Measurements from ENCODE around the gene HDAC9. TPM values are rescaled to one million over a fixed set of nuclear protein-coding genes. Genes with fewer than 3 reads are reported as not detected.

Gene HDAC9
- total RNA-seq, 1 experiment from 2014 or later: 14.7 TPM

DNA sequence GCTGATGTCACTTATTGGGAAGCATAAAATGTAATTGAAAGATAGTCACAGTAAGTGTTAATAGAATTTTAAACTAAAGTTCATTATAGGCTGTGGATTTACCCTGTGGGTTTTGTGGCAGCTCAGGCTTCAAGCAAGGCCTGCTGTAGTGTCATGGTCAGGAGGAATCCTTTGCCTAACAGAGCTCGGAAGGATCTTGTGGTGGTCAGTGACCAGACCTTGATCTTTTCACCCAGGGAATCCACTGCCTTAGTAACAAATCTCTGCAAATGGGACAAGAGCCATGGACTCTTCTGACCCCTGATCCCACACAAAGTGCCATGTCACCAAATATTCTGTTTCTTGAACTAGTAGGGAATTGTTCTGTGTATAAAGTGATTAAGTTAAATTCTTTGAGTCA is 20.6 kb upstream of the HDAC9 start:
- no peak overlapping the region; the same call in 1 of the 2 replicates for H2AFZ ChIP-seq
- no peaks in the 10 kb centered on the region for H3K27me3 ChIP-seq (ENCODE audit: insufficient read depth, low read depth)
- H3K36me3 ChIP-seq (ENCODE audit: low read depth): no peaks in the 10 kb centered on the region
- no peak overlapping the region for H3K27ac ChIP-seq
- peaks cover 5% of the 10 kb centered on the region; the same call in 1 of the 2 replicates for H3K9me2 ChIP-seq (ENCODE audit: insufficient read depth)
- no peaks in the 10 kb centered on the region for H3F3A ChIP-seq (ENCODE audit: insufficient read depth, low read depth)
- intact Hi-C loops (cut with micrococcal nuclease; ENCODE audit: unreplicated experiment): no loop called here
- H3K9me3 ChIP-seq (ENCODE audit: insufficient read depth, low read depth): no peaks in the 10 kb centered on the region
- ChIA-PET CTCF (interaction anchor here (0.5 kb wide), 1 partner anchor 624 kb away, joined by 4 read pairs; no protein-coding TSS in a partner anchor), POLR2A (ENCODE audit: unreplicated experiment) (no interaction called here)
- H3K4me1 ChIP-seq (replicated peaks; ENCODE audit: insufficient read depth): no peaks in the 10 kb centered on the region
- H3K4me2 ChIP-seq: no peak overlapping the region
- DNase-seq: no peak
- no peaks in the 10 kb centered on the region for H3K79me2 ChIP-seq (ENCODE audit: low read depth)
- TF ChIP-seq CTCF (conservative IDR thresholded peaks at IDR 0.05): no peak
- no peak for TF ChIP-seq EZH2 (IDR thresholded peaks at IDR 0.05; ENCODE audit: low read depth)
- BruUV-seq (replicated peaks): no TSS peak
- H4K20me1 ChIP-seq (ENCODE audit: insufficient read depth): no peaks in the 10 kb centered on the region
- no peak overlapping the region for H3K4me3 ChIP-seq

GRCh38 chr7:18475488-18475887 is 20.1 kb upstream of the HDAC9 start:
- ChIA-PET CTCF (interaction anchor here (0.5 kb wide), 1 partner anchor 624 kb away, joined by 4 read pairs; no protein-coding TSS in a partner anchor), POLR2A (ENCODE audit: unreplicated experiment) (no interaction called here)
- H3K9me3 ChIP-seq (ENCODE audit: insufficient read depth, low read depth): no peaks in the 10 kb centered on the region
- H3K27ac ChIP-seq: no peak overlapping the region
- H3K4me2 ChIP-seq: no peak overlapping the region
- no peak for DNase-seq
- no peaks in the 10 kb centered on the region for H3K36me3 ChIP-seq (ENCODE audit: low read depth)
- no peak for TF ChIP-seq EZH2 (IDR thresholded peaks at IDR 0.05; ENCODE audit: low read depth)
- no peak for TF ChIP-seq CTCF (conservative IDR thresholded peaks at IDR 0.05)
- no peak overlapping the region for H3K4me3 ChIP-seq
- no peaks in the 10 kb centered on the region for H3K79me2 ChIP-seq (ENCODE audit: low read depth)
- no TSS peak for BruUV-seq (replicated peaks)
- peaks cover 5% of the 10 kb centered on the region; the same call in 1 of the 2 replicates for H3K9me2 ChIP-seq (ENCODE audit: insufficient read depth)
- no peaks in the 10 kb centered on the region for H3F3A ChIP-seq (ENCODE audit: insufficient read depth, low read depth)
- no peaks in the 10 kb centered on the region for H4K20me1 ChIP-seq (ENCODE audit: insufficient read depth)
- H3K27me3 ChIP-seq (ENCODE audit: insufficient read depth, low read depth): no peaks in the 10 kb centered on the region
- H2AFZ ChIP-seq: no peak overlapping the region
- no peaks in the 10 kb centered on the region for H3K4me1 ChIP-seq (replicated peaks; ENCODE audit: insufficient read depth)
- intact Hi-C loops (cut with micrococcal nuclease; ENCODE audit: unreplicated experiment): no loop called here

DNA sequence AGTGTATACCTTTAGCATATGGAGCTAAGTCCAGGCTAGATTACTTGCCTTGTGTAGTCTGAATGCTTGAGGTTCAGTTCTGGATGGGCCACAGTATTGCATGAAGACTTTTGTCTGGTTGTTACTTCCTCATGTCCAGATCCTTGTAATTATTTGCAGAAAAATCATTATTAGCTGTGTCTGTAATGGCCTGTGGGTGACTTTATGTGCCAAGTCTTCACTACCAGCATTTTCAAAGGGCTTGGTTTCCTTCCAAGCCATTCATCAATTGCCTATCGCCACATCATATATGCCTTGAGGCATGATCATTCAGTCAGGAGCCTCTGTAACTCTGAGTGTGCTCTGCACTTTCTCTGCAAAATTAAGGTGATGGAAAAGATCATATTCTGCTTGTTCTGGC is 13.8 kb upstream of the HDAC9 start:
- no peaks in the 10 kb centered on the region for H3F3A ChIP-seq (ENCODE audit: insufficient read depth, low read depth)
- CTCF ChIA-PET: no interaction called here
- no peak overlapping the region for H3K27ac ChIP-seq
- no peaks in the 10 kb centered on the region for H3K9me2 ChIP-seq (ENCODE audit: insufficient read depth)
- H2AFZ ChIP-seq: no peak overlapping the region
- BruUV-seq (replicated peaks): no TSS peak
- H3K4me1 ChIP-seq (replicated peaks; ENCODE audit: insufficient read depth): no peaks in the 10 kb centered on the region
- no peak overlapping the region for H3K4me3 ChIP-seq
- no peaks in the 10 kb centered on the region for H3K9me3 ChIP-seq (ENCODE audit: insufficient read depth, low read depth)
- H3K36me3 ChIP-seq (ENCODE audit: low read depth): no peaks in the 10 kb centered on the region
- H3K27me3 ChIP-seq (ENCODE audit: insufficient read depth, low read depth): no peaks in the 10 kb centered on the region
- H4K20me1 ChIP-seq (ENCODE audit: insufficient read depth): no peaks in the 10 kb centered on the region
- POLR2A ChIA-PET (ENCODE audit: unreplicated experiment): no interaction called here
- no peak overlapping the region for H3K4me2 ChIP-seq
- DNase-seq: no peak
- no peaks in the 10 kb centered on the region for H3K79me2 ChIP-seq (ENCODE audit: low read depth)
- intact Hi-C loops (cut with micrococcal nuclease; ENCODE audit: unreplicated experiment): no loop called here
- TF ChIP-seq EZH2 (IDR thresholded peaks at IDR 0.05; ENCODE audit: low read depth) (no peak), CTCF (conservative IDR thresholded peaks at IDR 0.05) (no peak)

Data from PC-9 (cell line).